IMR-90 (cell line): ENCODE measurements around the gene MRE11. TPM values are rescaled to one million over a fixed set of nuclear protein-coding genes. Genes with fewer than 3 reads are reported as not detected.

Experiments used
- ATAC-seq: fragments of 200-7000 bp; cut with Tn5 transposase; 2 replicates; pipeline ENCODE4 v1.9.1; 2020; ENCODE audit warnings: low read depth, mild to moderate bottlenecking, moderate library complexity
- BruUV-seq: library from RNA; stranded (reverse); fragments of 400-500 nt; replicated peaks from 2 replicates; lab custom pipeline; 2021; lab: Mats Ljungman, UMichigan
- CTCF ChIA-PET: fragments of 300-600 bp; formaldehyde crosslinking; extraction: SDS; loops from one replicate; lab custom pipeline; 2021; ENCODE audit warnings: antibody characterized with exemption; lab: Yijun Ruan, JAX
- POLR2A ChIA-PET: fragments of 300-600 bp; sonication (Branson Sonifier 250); formaldehyde crosslinking; loops from one replicate; lab custom pipeline; 2022; ENCODE audit warnings: antibody characterized with exemption; ENCODE audit not compliant: unreplicated experiment; lab: Charles Lee
- DNase-seq: peaks from one replicate; pipeline ENCODE4 v3.0.0; 2013
- H2AFZ ChIP-seq: replicated peaks from 2 replicates; pipeline ENCODE3; 2013; ENCODE audit warnings: low read length, mild to moderate bottlenecking; ENCODE audit not compliant: poor library complexity
- H2AK5ac ChIP-seq: 2 replicates; pipeline ENCODE4 v1.6.1; 2013; ENCODE audit warnings: low read depth, low read length, inconsistent platforms
- H2AK9ac ChIP-seq: replicated peaks from 2 replicates; pipeline ENCODE3; 2013; ENCODE audit warnings: mild to moderate bottlenecking, low read depth, low read length, moderate library complexity; ENCODE audit not compliant: poor library complexity
- H2BK120ac ChIP-seq: 2 replicates; pipeline ENCODE4 v1.6.1; 2013; ENCODE audit warnings: low read depth, low read length, inconsistent platforms
- H2BK15ac ChIP-seq: 3 replicates; pipeline ENCODE4 v1.6.1; 2013; ENCODE audit warnings: low read depth, low read length, inconsistent platforms
- H2BK20ac ChIP-seq: 2 replicates; pipeline ENCODE4 v1.6.1; 2013; ENCODE audit warnings: low read depth, mild to moderate bottlenecking, inconsistent platforms, low read length, moderate library complexity
- H2BK5ac ChIP-seq: 2 replicates; pipeline ENCODE4 v1.6.1; 2013; ENCODE audit warnings: mild to moderate bottlenecking, low read depth, low read length, inconsistent platforms; ENCODE audit not compliant: poor library complexity, severe bottlenecking
- H3K14ac ChIP-seq: replicated peaks from 2 replicates; pipeline ENCODE4 v1.6.1; 2013; ENCODE audit warnings: low read depth, low read length, inconsistent platforms
- H3K18ac ChIP-seq: 2 replicates; pipeline ENCODE4 v1.6.1; 2013; ENCODE audit warnings: low read depth, low read length, control low read depth
- H3K23ac ChIP-seq: 2 replicates; pipeline ENCODE4 v1.6.1; 2013; ENCODE audit warnings: low read depth, low read length, inconsistent platforms
- H3K27ac ChIP-seq: 2 replicates; pipeline ENCODE4 v1.5.1; 2013; ENCODE audit warnings: mild to moderate bottlenecking, control low read depth, low read length; ENCODE audit not compliant: insufficient read depth
- H3K27me3 ChIP-seq: 2 replicates; pipeline ENCODE4 v1.6.1; 2013; ENCODE audit warnings: low read length; ENCODE audit not compliant: control insufficient read depth, insufficient read depth
- H3K36me3 ChIP-seq: 2 replicates; pipeline ENCODE4 v1.6.1; 2013; ENCODE audit warnings: low read length, mixed read lengths; ENCODE audit not compliant: control insufficient read depth, insufficient read depth
- H3K4ac ChIP-seq: 2 replicates; pipeline ENCODE4 v1.6.1; 2013; ENCODE audit warnings: low read depth, low read length, inconsistent platforms
- H3K4me1 ChIP-seq: 2 replicates; pipeline ENCODE4 v1.6.1; 2013; ENCODE audit warnings: low read length, mixed read lengths; ENCODE audit not compliant: control insufficient read depth, insufficient read depth
- H3K4me2 ChIP-seq: 2 replicates; pipeline ENCODE4 v1.6.1; 2013; ENCODE audit warnings: low read depth, mild to moderate bottlenecking, control low read depth, low read length, moderate library complexity
- H3K4me3 ChIP-seq: 2 replicates; pipeline ENCODE4 v1.5.1; 2013; ENCODE audit warnings: low read depth, mild to moderate bottlenecking, control low read depth, low read length, moderate library complexity; ENCODE audit not compliant: insufficient read depth
- H3K56ac ChIP-seq: 2 replicates; pipeline ENCODE4 v1.6.1; 2013; ENCODE audit warnings: low read length, inconsistent platforms; ENCODE audit not compliant: insufficient read depth; ENCODE audit errors: extremely low read depth
- H3K79me1 ChIP-seq, 2 experiments: 2 replicates each; pipeline ENCODE4 v1.6.1; 2013; ENCODE audit warnings: low read length in 2 of 2, inconsistent platforms in 1 of 2, low read depth in 1 of 2
- H3K9ac ChIP-seq: 2 replicates; pipeline ENCODE4 v1.6.1; 2013; ENCODE audit warnings: low read depth, low read length, control low read depth
- H3K9me1 ChIP-seq: 2 replicates; pipeline ENCODE4 v1.6.1; 2013; ENCODE audit warnings: low read length, inconsistent platforms; ENCODE audit not compliant: insufficient read depth
- H3K9me3 ChIP-seq: 2 replicates; pipeline ENCODE4 v1.6.1; 2013; ENCODE audit warnings: low read length; ENCODE audit not compliant: control insufficient read depth, insufficient read depth
- H4K20me1 ChIP-seq: 2 replicates; pipeline ENCODE4 v1.6.1; 2013; ENCODE audit warnings: low read length, inconsistent platforms; ENCODE audit not compliant: insufficient read depth
- H4K5ac ChIP-seq: 2 replicates; pipeline ENCODE4 v1.6.1; 2013; ENCODE audit warnings: mild to moderate bottlenecking, low read depth, low read length, control low read depth
- H4K8ac ChIP-seq, 2 experiments: 2 replicates each; pipeline ENCODE4 v1.6.1; 2013; ENCODE audit warnings: low read depth in 2 of 2, low read length in 2 of 2, control low read depth in 1 of 2, inconsistent platforms in 1 of 2
- H4K91ac ChIP-seq: 2 replicates; pipeline ENCODE4 v1.6.1; 2013; ENCODE audit warnings: low read depth, low read length, inconsistent platforms; ENCODE audit not compliant: insufficient read depth
- CEBPB ChIP-seq: IDR thresholded peaks from 2 replicates; pipeline ENCODE4 v1.6.1; 2012; ENCODE audit warnings: low read depth, low read length, improper control_type of control experiment
- CHD1 ChIP-seq: IDR thresholded peaks from 2 replicates; pipeline ENCODE4 v1.6.1; 2012; ENCODE audit warnings: low read depth, low read length, improper control_type of control experiment
- FOS ChIP-seq: fragments of 150-350 bp; IDR thresholded peaks from 2 replicates; pipeline ENCODE4 v1.6.1; 2016; ENCODE audit warnings: low read depth, low read length
- MAFK ChIP-seq: IDR thresholded peaks from 2 replicates; pipeline ENCODE4 v1.6.1; 2012; ENCODE audit warnings: low read depth, low read length, improper control_type of control experiment
- MAZ ChIP-seq: IDR thresholded peaks from 2 replicates; pipeline ENCODE4 v1.6.1; 2012; ENCODE audit warnings: low read depth, mild to moderate bottlenecking, low read length, improper control_type of control experiment, moderate library complexity, borderline replicate concordance
- MXI1 ChIP-seq: IDR thresholded peaks from 2 replicates; pipeline ENCODE4 v1.6.1; 2012; ENCODE audit warnings: low read depth, mild to moderate bottlenecking, low read length, moderate library complexity, borderline replicate concordance
- NFE2L2 ChIP-seq: fragments of 150-350 bp; IDR thresholded peaks from 2 replicates; pipeline ENCODE4 v1.6.1; 2016; ENCODE audit warnings: low read depth, mild to moderate bottlenecking, low read length
- POLR2A ChIP-seq: IDR thresholded peaks from 2 replicates; pipeline ENCODE4 v1.6.1; 2012; ENCODE audit warnings: mild to moderate bottlenecking, low read depth, low read length
- RAD21 ChIP-seq: IDR thresholded peaks from 2 replicates; pipeline ENCODE4 v1.6.1; 2012; ENCODE audit warnings: low read length, improper control_type of control experiment
- RFX5 ChIP-seq: IDR thresholded peaks from 2 replicates; pipeline ENCODE4 v1.8.0; 2012; ENCODE audit warnings: low read depth, mild to moderate bottlenecking, low read length, moderate library complexity
- SMC3 ChIP-seq: fragments of 150-350 bp; IDR thresholded peaks from 2 replicates; pipeline ENCODE4 v1.6.1; 2016; ENCODE audit warnings: low read depth, mild to moderate bottlenecking, antibody characterized with exemption, low read length, moderate library complexity
- USF2 ChIP-seq: fragments of 150-350 bp; IDR thresholded peaks from 2 replicates; pipeline ENCODE4 v1.6.1; 2017; ENCODE audit warnings: mild to moderate bottlenecking, antibody characterized with exemption, low read length, low read depth
- WGBS, 2 experiments: methylation state at CpG; one replicate each; pipeline versions ENCODE4 v1.1.5 to v1.1.7; 2013; ENCODE audit warnings: missing lambda C conversion rate in 2 of 2; ENCODE audit not compliant: insufficient read length in 1 of 2; ENCODE audit errors: extremely low coverage in 2 of 2; 5-methylcytosine and 5-hydroxymethylcytosine counted together
- dilution Hi-C: fragments of 300-500 bp; cut with HindIII; formaldehyde crosslinking; loops from one replicate; pipeline ENCODE4 v1.14.3; 2018; ENCODE audit warnings: low sequenced_read_pairs; ENCODE audit not compliant: unreplicated experiment
- in situ Hi-C: fragments of 300-500 bp; cut with MboI; formaldehyde crosslinking; loops from 3 replicates; pipeline ENCODE4 v1.14.3; 2019; ENCODE audit warnings: low sequenced_read_pairs, inconsistent platforms, mixed read lengths
- intact Hi-C: fragments of 100-400 bp; cut with micrococcal nuclease; formaldehyde crosslinking; loops from 2 replicates; pipeline ENCODE4 v1.10.0; 2022
- polyA plus RNA-seq, 3 experiments: library from polyadenylated mRNA; depleted of rRNA; stranded (reverse); fragments of >200 nt; gene quantifications; 2 replicates each; pipeline ENCODE4 v1.2.3, GENCODE V29; 2012; ENCODE audit warnings: low replicate concordance in 1 of 3
- total RNA-seq: library from RNA; depleted of rRNA; stranded (reverse); fragments of >200 nt; gene quantifications from 2 replicates; pipeline ENCODE4 v1.2.3, GENCODE V29; 2012
- TF ChIP-seq, protein P1 (sequence below): fragments of 150-350 bp; IDR thresholded peaks from 2 replicates; pipeline ENCODE4 v1.6.1; 2016; ENCODE audit warnings: low read depth, mild to moderate bottlenecking, low read length, moderate library complexity, borderline replicate concordance
- TF ChIP-seq, protein P2 (sequence below): conservative IDR thresholded peaks from 2 replicates; pipeline ENCODE4 v1.5.1; 2012; ENCODE audit warnings: mild to moderate bottlenecking, low read depth, low read length, improper control_type of control experiment

MRE11 gene
- total and polyA plus RNA-seq, 2 of the 4 experiments (the other 2 are of a cell fraction), result 9.0 to 15.6 TPM

GRCh38 chr11:94494126-94494680 is 559 bp upstream of the MRE11 start:
- Histone ChIP-seq H3K4me2 (peak overlapping the region; percentile 84), H4K91ac (0 out of 2 replicates have a peak overlapping the region, but pooled peaks have one; percentile 38), H2BK20ac (no peak overlapping the region), H3K27me3 (no peaks in the 10 kb centered on the region), H3K4ac (peak overlapping the region; percentile 68), H3K4me1 (no peaks in the 10 kb centered on the region), H3K27ac (peak overlapping the region; percentile 60), H3K18ac (no peak overlapping the region), H2AK9ac (peak overlapping the region; percentile 74), H3K36me3 (peaks cover 9% of the 10 kb centered on the region), H2BK5ac (peak overlapping the region; percentile 52), H3K23ac (peak overlapping the region; percentile 19), H2AFZ (peak overlapping the region; percentile 99), H3K9ac (peak overlapping the region; percentile 95), H4K8ac (peak overlapping the region; percentile 51 to 81), H3K56ac (peak overlapping the region; percentile 52; the same call in 1 of the 2 replicates), H3K14ac (peak overlapping the region; percentile 68), H3K9me3 (no peaks in the 10 kb centered on the region), H3K4me3 (peak overlapping the region; percentile 77), H3K79me1 (peaks cover 13 to 25% of the 10 kb centered on the region in 2 experiments; a peak in 3 of 4 replicates), H3K9me1 (no peaks in the 10 kb centered on the region), H4K5ac (peak overlapping the region; percentile 20), H4K20me1 (no peaks in the 10 kb centered on the region), H2BK15ac (no peak overlapping the region), H2AK5ac (no peak overlapping the region), H2BK120ac (no peak overlapping the region)
- in situ Hi-C loops, result no loop called here
- ChIA-PET POLR2A (no interaction called here), CTCF (interaction anchor here (1.0 kb wide), 1 partner anchor 11 kb away, joined by 3 read pairs; no protein-coding TSS in a partner anchor)
- BruUV-seq, result no TSS peak
- dilution Hi-C loops, result no loop called here
- DNase-seq, result no peak
- intact Hi-C loops, result loop anchor here (5.0 to 10.0 kb wide), 2 partner anchors 169 to 362 kb away; no protein-coding TSS in a partner anchor
- TF ChIP-seq RAD21 (no peak), RFX5 (no peak), USF2 (no peak), SMC3 (no peak), MAFK (no peak), CHD1 (no peak), NFE2L2 (no peak), MXI1 (no peak), FOS (no peak), CEBPB (no peak), MAZ (no peak), POLR2A (no peak)
- TF ChIP-seq, protein P1, sequence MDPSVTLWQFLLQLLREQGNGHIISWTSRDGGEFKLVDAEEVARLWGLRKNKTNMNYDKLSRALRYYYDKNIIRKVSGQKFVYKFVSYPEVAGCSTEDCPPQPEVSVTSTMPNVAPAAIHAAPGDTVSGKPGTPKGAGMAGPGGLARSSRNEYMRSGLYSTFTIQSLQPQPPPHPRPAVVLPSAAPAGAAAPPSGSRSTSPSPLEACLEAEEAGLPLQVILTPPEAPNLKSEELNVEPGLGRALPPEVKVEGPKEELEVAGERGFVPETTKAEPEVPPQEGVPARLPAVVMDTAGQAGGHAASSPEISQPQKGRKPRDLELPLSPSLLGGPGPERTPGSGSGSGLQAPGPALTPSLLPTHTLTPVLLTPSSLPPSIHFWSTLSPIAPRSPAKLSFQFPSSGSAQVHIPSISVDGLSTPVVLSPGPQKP, result no peak
- TF ChIP-seq, protein P2, sequence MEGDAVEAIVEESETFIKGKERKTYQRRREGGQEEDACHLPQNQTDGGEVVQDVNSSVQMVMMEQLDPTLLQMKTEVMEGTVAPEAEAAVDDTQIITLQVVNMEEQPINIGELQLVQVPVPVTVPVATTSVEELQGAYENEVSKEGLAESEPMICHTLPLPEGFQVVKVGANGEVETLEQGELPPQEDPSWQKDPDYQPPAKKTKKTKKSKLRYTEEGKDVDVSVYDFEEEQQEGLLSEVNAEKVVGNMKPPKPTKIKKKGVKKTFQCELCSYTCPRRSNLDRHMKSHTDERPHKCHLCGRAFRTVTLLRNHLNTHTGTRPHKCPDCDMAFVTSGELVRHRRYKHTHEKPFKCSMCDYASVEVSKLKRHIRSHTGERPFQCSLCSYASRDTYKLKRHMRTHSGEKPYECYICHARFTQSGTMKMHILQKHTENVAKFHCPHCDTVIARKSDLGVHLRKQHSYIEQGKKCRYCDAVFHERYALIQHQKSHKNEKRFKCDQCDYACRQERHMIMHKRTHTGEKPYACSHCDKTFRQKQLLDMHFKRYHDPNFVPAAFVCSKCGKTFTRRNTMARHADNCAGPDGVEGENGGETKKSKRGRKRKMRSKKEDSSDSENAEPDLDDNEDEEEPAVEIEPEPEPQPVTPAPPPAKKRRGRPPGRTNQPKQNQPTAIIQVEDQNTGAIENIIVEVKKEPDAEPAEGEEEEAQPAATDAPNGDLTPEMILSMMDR, result no peak
- WGBS, 2 experiments, result no CpG with 5 or more reads among the region's 19 CpGs
- ATAC-seq, result peak; percentile 65
